ENCODE results near the gene SPEN. TPM values are rescaled to one million over a fixed set of nuclear protein-coding genes. Genes with fewer than 3 reads are reported as not detected.

The SPEN gene
- polyA plus RNA-seq, 4 donors: 50.3 to 64.7 (median 56.2) TPM

GRCh38 chr1:15945011-15945831 lies 97.7 kb downstream of the SPEN start:
- no peak for DNase-seq (ENCODE audit: low read depth in 4 of 4, low spot score in 3 of 4)

DNA sequence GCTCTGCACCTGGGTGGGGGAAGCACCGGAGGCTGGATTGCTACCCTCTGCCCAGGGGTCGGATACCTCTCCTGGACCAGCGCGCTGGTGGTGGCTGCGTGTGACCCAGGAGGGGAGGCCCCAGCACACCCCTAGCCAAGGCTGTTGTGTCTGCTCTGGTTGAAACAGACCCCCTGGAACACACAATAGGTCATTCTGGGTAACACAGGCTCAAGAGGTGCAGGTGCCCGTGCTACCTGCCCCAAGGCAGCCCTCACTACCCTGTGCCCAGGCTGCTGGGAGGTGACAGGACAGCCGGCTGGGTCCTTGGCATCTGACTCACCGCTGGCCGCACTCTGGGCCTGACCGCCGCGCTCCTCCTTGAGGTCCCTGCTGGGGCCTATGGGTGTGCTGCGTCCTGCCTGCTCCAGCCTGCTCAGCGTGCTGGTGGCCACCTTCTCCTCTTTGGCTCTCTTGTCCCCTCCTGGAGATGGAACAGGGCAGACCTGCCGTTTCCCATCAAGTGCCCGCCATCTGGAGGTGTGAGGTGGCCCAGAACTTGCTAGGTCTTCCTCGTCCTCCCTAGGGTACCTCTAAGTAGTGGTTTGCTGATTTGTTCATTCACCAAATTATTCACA lies 98.4 kb downstream of the SPEN start:
- no peak for DNase-seq (ENCODE audit: low read depth in 4 of 4, low spot score in 3 of 4)

DNA sequence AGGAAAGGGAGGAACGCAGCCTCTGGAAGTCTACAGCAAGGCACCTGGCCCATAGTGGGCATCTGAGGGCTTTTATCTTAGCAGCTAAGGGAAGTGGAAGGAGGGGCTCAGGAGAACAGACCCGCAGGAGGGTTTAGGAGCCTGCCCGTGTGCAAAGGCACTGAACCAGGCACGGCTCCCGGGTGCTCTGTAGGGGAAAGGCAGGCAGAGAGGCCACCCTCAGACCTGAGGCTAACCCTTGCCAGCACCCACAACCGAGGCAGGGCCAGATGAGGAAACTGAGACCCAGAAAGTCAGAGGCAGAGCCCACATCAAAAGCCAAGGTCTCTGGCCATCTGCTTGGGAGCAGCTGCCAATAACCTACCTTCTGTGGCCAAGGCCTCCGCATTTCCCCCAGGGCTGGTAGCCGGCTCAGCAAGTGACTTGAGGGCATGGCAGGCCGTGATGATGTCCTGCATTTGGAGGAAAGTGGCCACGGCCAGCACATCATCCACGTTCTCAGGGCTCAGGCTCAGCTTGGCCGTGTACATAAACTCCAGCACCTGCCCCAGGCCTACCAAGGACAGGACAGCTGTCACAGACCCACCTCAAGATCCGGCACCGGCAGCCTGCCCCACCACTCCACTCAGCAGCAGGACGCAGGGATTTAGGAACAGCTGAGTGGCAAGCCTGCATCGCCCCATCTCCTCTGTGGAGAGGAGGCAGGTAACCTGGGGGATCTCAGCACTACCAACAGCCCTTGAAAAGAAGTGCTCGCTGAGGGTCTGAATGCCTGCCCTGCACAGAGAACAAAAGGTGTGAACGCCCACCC lies 99.3 kb downstream of the SPEN start:
- DNase-seq (ENCODE audit: low read depth in 4 of 4, low spot score in 3 of 4): no peak

DNA sequence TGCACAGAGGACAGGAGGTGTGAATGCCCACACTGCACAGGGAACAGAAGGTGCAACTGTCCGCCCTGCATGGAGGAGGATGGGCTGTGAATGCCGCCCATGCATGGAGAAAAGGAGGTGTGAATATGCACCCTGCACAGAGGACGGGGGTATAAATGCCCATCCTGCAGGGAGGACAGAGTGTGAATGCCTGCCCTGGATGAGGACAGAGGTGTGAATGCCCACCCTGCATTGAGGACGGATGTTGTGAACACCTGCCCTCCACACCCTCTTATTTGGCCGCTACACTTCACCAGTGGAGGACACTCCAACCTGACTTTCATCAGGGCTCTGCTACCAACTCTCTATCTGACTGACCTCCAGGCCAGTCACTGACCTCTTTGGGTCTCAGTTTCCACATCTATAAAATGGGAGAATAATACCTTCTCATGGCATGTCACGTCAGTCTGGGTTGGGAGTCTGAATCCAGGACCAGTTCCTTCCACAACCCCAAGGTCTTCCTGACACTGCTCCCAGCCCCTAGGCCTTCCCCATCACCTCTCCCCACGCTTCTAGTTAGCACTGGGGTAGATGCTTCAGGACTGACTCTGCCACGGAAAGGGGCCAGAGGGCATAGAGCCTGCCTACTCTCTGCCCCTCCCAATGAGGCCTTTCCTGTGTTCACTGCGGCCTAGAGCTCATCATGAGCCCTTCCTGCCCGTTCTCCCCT lies 100.0 kb downstream of the SPEN start:
- DNase-seq (ENCODE audit: low read depth in 4 of 4, low spot score in 3 of 4): no peak

DNA sequence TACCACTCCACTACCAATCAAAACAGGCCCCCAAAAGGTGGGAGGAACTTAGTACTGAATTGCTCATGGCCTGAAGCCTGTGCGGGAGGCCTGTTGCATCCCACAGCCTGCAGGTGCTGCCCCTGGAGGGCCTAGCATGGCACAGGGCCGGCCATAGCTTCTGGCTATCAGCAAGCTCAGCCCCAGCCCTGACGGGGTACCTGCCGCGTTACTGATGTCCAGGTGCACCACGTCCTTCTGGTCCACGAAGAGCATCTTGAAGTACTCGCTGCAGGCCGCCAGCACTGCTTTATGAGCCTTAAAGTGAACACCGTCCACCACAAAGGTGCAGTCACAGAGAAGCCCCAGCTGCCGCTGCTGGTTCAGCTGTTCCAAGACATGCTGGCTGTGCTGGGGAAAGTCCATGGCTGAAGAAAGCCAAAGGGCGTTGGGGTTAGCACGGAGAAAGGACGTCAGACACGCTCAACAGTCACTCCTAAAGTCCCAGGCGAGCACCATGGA lies 100.6 kb downstream of the SPEN start:
- DNase-seq (ENCODE audit: low read depth in 4 of 4, low spot score in 3 of 4): no peak

GRCh38 chr1:15948595-15949452 lies 101.3 kb downstream of the SPEN start:
- no peak for DNase-seq (ENCODE audit: low read depth in 4 of 4, low spot score in 3 of 4)

- DNase-seq (ENCODE audit: low read depth in 4 of 4, low spot score in 3 of 4): peak in 3 of 4 donors; percentile 31 to 42 (median 37)
Observed at GRCh38 chr1:15949453-15950245, 102.1 kb downstream of the SPEN start.

DNA sequence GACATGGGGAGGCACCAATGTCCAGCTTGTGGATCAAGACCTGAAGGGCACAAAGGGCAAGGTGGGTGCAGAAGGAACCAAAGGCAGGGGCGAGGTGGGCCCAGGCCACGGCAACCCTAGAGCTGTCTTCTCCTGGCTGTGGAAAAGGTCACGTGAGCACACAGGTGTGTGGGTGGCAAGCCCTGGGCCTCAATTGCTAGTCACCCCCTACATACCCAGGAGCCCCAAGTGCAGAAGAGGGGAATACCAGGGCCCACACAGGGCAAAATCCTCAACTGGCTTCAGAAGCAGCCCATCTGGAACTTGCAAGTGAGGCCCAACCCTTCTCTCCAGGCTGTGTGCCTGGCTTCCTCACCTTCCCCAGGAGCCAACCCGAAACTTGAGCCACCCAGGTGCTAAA lies 102.8 kb downstream of the SPEN start:
- no peak for DNase-seq (ENCODE audit: low read depth in 4 of 4, low spot score in 3 of 4)

DNA sequence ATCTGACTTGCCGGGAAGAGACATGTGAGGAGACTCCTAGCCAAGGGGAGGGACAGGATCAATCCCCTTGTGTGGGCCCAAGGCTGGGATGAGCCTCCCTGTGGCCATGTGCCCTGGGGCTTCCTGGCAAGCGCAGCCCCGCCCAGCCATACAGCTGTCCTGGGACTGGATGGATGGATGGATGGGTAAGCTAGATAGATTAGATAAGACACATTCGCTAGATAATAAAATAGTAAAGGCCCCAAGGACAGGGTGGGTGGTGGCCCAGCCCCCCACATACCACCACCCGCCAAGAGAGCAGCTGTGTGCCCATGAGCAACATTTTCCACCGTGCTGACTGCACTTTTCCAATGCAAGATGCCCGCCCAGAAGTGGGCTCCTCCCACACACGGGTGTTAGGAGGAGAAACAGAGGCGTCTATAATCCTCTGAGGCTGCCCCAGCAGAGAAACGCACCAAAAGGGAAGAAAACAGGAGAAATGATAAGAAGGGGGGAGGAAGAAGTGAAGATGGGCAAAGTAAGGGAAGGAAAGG lies 103.3 kb downstream of the SPEN start:
- DNase-seq (ENCODE audit: low read depth in 4 of 4, low spot score in 3 of 4): no peak

DNA sequence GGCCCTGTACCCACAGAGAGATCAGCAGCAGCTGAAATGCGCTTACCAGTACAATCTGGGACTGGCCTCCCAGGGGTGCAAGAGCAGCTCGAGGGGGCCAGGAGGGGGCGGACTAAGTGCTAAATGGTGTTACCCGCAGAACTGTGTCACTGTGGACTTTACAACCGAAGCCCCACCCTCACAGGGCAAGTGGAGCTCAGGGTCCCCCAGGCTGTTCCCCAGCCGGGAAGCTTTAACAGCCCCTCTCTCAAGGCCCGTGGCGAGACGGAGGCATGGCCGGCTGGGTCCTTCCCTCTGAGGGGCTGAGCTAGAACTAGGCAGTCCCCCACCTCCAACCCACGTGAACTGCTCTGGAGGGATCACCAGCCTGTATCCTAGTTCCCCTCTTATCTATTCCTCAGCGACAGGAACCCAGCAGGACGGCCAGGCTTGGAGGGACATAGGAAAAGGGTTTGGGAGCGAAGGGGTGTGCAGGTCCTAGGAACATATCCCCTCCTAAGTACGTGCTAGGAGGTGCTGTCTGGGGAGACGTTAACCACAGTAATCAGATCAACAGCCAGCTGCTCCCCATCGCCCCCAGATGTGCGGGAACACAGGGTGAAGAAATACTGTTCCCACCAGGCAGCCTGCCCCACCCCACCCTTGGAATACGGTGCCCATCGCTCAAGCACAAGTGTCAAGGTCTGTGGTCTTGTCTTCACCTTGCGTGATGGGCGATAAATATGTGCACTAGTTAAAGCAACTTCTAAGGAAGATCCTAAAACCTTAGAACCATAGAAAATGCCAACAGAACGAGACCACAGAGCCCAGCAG lies 104.0 kb downstream of the SPEN start:
- DNase-seq (ENCODE audit: low read depth in 4 of 4, low spot score in 3 of 4): no peak

- no peak for DNase-seq (ENCODE audit: low read depth in 4 of 4, low spot score in 3 of 4)
Observed at GRCh38 chr1:15952317-15953258, 105.1 kb downstream of the SPEN start.

DNA sequence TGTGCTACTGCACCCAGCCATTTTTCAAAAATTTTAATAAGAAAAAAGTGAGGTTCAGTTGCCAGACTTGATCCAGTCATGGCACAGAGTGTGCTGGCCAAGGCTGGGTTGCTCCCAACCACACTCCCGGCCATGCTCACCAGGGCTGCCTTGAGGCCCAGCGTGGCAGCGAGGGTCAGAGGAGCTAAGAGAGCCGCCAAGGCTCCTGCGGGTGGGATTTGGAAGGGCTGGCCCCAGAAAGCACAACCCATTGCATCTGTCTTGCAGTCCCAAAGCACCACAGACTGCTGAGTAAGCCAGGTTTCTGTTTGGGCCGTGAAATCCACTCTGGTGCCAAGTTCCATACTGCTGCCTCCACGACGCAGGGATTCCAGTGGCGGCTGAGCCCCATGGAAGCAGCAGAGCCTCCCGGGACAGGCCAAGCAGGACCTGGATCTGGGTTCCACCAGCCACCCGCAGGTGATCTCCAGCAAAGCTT lies 105.8 kb downstream of the SPEN start:
- no peak for DNase-seq (ENCODE audit: low read depth in 4 of 4, low spot score in 3 of 4)

- DNase-seq (ENCODE audit: low read depth in 4 of 4, low spot score in 3 of 4): no peak
Observed at GRCh38 chr1:15953791-15954241, 106.3 kb downstream of the SPEN start.

- DNase-seq (ENCODE audit: low read depth in 4 of 4, low spot score in 3 of 4): no peak
Observed at GRCh38 chr1:15954316-15954715, 106.8 kb downstream of the SPEN start.

GRCh38 chr1:15955552-15955951 lies 108.0 kb downstream of the SPEN start:
- no peak for DNase-seq (ENCODE audit: low read depth in 4 of 4, low spot score in 3 of 4)

- DNase-seq (ENCODE audit: low read depth in 4 of 4, low spot score in 3 of 4): no peak
Observed at GRCh38 chr1:15956150-15956549, 108.6 kb downstream of the SPEN start.

All from left renal pelvis (tissue), 4 donors.